Activated CD4-positive, alpha-beta T cell treated with anti-CD3 and anti-CD28 coated beads, Interleukin-2, amount 50 U/mL, for 4 hours (primary cell): ENCODE measurements around the gene ALDH3B2.
"Not testable (repeated sequence)": the region's sequence is repeated elsewhere in the genome, so short reads cannot be mapped to it uniquely, and the experiment has no call there.

ENCODE experiments used
- DNase-seq, 2 experiments: peaks; one replicate each; pipeline ENCODE4 v3.0.0-alpha.2; 2020

ALDH3B2 gene

DNA sequence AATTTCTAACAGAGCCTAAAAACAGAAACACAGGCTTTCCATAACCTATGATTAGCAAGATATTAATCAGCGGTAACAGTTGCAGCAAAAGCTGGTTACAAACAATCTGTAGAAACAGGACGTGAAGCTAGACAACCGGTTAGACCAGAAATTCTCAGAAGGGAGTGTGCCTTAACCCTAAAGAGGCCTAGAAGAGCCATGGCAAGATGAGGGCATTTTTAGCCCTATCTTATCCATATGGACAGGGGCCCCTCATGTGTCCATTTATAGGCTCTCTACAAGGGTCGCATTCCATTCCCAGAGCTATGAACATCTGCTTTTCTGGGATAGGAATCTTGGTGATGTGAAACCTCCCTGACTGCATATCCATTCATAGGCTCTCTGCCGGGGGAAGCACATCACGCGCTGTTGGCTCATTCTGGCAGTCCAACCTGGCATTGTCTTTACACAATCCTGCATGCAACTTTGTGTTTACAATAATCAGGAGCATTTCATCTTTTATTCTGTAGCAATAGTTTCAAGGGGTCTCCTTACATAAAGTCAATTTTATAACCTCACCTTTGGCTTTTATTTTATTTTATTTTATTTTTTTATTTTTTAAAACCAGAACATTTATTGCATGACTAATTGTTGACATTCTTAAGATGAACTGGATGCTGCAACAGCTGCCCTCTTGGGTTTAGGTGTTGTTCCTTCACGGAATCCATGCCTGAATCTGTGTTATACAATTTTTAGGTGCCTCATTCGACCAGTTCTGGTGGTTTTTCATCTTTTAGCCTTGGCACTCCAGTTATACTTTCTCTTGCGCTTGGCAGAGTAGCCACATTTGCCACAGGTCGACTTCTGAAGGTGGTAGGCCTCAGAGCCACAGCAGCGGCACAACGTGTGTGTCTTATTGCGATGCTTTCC lies 8.0 kb upstream of the ALDH3B2 start:
- DNase-seq: not testable (repeated sequence)

DNA sequence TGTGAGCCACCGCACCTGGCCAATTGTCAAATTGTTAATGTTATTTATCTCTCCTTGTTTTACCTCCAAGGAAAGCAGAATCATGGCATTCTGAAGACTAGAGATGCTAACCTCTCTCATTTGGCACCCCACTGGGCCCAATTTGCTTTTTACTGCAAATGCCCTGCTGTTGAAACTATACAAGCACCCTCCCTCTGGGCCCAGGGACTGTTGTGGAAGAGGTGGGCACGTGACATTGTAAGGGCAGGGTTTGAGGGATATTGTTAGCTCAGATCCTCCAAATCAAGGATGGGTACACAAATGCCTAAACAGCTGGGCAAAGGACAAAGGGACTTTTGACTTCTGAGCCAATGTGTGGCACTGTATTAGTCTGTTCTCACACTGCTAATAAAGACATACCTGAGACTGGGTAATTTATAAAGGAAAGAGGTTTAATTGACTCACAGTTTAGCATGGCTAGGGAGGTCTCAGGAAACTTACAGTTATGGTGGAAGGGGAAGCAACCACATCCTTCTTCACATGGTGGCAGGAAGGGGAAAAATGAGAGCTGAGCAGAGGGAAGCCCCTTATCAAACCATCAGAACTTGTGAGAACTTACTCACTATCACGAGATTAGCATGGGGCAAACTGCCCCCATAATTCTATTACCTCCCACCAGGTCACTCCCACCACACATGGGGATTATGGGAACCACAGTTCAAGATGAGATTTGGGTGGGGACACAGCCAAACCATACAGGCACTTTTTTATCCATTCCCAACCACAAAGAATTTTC lies 6.5 kb upstream of the ALDH3B2 start:
- no peak for DNase-seq

DNA sequence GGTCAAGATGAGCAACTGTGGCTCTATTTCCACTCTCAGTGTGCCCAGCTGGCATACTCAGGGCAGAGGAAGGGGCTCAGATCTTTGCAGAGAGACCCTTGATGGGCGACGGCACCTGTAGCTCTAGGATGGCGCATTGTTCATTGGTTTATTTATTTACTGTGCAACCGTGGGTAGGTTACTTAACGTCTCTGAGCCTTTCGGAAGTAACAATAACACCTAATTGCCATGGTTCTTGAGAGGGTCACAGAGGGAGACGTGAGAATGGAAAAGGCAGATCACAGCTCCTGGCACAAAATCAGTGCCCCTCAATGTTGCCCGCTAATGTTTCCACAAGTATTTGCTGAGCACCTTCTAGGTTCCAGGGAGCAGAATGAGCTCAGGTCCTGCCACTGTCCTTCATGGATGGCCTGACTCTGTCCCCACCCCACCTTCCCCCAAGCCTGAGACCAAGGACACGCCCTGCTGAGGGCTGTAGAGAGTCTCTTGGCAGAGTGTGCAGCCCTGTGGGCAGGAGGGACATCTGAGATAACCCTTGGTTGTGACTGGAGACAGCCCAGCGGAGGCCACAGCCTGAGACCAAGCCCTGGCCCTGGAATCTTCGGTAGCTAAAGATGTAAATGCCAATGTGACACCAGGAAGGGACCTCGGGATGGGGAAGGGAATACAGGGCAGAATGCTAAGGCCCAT lies 780 bp upstream of the ALDH3B2 start:
- no peak for DNase-seq

DNA sequence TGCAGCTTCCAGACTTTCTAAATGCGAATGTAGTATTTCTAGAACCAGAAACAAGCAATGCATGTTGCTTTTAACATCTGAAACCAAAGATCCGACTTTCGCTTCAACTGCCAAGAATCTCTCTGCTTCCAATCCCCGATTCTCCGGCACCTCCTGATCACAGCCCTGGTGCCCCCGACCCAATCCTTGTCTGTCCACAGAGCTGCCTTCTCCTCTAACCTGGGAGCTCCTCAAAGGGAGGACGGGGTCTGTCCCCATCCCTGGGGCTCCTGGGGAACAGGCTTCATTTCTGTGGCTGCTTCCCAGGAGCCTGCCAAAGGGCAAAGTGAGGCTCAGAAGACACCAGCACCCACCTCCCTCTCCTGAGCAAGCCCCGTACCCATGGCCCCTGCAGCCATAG lies 521 bp downstream of the ALDH3B2 start:
- DNase-seq: no peak

GRCh38 chr11:67673358-67673757 lies 1.1 kb downstream of the ALDH3B2 start:
- DNase-seq: no peak

- DNase-seq: no peak
Observed at GRCh38 chr11:67671211-67671520, 3.3 kb downstream of the ALDH3B2 start.

GRCh38 chr11:67670316-67671210 lies 3.9 kb downstream of the ALDH3B2 start:
- no peak for DNase-seq

DNA sequence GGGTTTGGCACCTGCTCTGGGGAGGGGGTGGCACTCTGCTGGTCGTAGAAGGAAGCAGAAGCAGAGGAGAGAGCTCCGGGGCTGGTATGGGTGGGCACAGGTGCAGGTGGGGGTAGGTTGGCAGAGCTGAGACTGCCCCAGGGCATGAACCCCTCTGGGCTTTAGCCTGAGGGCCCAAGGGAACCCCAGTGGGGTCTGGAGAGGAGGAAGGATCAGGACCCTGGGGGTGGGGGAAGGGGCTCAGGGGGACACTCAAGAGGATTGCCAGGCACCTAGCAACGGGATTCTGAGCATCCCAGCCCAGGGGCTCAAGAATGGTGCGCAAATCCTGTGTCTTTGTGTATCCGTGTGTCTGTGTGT lies 6.3 kb downstream of the ALDH3B2 start:
- DNase-seq: no peak

DNA sequence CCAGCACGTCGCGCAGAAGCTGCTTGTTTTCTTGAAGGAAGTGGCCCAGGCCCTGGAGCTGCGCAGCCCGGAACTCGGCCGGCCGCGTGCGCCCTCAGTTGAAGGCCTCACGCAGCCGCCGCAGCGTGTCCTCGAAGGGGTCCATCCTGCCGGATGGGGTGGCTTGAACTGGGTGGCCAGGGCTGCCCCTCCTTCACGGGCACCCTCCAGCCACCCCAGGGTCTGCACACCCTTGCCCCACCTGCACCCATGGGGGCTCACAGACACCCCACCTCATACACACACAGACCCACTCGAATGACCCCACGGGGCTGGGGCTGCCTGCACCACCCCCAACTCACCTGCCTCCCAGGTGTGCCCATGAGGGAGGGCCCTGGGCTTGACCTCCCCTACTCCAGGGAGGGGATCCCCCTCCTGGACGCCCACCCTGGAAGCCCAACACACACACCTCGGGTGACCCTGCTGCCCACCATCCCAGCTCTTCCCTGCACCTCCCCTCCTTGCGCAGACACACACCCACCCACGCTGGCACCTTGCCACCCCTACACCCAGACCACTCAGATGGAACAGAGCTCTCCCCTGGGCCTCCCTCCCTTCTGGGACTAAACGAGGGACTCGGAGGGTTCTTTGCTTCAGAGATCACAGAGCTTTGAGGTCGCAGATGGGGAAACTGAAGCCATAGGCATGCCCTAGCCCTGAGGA lies 6.8 kb downstream of the ALDH3B2 start:
- DNase-seq: no peak

DNA sequence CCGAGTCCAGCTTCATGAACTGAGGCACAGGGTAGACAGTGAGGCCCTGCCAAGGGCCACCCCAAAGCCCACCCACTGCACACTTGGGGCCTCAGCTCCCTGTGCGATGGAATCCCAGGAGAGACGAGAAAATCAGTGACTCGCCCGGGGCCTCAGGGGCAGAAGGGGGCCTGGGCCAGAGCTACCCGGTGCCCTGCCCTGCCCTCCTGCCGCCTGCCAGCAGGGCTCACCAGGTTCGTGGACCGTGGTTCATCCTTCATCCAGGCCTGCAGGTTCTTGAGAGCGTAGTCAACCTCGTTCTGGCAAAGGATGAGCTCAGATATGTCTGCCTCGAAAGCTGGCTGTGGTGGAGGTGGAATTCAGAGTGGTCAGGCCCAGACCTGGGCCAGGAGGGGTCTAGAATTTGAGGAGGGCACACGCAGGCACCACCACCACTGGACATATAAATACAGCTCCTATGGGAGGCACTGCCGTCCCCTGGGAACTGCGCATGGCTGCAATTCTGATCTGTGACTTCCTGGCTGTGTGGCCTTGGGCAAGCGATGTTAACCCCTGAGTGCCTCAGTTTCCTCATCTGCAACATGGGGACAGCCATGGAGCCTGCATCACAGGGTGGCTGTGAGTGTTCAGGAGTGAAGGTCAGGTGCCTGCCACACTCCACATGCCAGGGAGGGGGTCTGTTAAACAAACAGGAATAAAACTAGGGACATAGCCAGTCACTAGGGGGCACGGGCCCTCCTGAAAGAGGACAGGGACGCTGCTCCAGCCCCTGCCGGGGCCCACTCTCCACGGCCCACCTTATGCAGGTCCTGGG lies 7.5 kb downstream of the ALDH3B2 start:
- DNase-seq: no peak

DNA sequence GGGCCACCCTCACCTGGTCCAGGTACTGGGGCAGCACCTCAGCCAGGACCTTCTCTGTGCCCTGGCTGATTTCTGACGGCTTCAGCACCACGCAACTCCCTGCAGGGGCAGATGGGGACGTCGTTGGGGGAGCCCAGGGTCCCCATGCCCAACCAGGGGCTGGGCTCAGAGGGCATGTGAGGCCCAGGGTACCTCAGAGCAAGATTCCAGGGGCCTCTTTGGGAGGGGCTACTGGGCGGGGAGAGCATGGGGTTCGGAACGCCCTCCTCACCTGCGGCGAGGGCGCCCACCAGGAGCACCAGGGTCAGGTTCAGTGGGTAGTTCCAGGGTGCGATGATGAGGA lies 8.1 kb downstream of the ALDH3B2 start:
- DNase-seq: no peak

DNA sequence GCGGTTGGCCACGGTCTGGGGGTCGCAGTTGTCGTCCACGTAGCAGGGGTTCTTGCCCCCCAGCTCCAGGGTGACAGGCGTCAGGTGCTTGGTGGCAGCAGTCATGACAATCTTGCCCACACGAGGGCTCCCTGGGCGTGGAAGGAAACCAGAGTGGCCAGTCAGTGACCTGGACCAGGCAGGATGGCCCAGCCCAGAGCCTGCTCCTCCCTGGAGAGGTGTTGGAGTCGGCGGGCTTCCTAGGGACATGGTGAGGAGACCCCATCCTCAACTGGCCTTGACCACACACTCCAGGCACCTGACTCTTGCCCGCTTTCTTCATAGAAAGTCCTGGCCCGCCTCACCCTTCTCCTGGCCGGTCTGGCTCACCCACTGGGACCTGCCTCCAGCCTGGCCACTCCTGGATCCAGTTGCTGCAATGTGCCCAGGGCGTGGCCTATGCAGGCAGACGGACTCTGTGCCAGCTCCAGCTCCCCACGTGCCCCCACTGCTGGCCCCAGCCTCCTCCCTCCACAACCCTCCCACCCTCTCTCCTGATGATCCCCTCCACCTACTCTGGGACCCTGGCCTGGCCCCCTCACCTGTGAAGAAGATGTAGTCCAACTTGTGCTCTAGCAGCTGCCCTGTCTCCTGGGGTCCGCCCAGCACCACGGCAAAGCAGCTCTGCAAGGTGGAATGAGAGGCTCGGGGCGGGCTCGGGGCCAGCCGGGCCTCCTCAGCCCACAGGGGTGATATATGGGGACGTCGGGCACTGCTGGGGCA lies 8.7 kb downstream of the ALDH3B2 start:
- no peak for DNase-seq

GRCh38 chr11:67664696-67665540 lies 9.5 kb downstream of the ALDH3B2 start:
- no peak for DNase-seq

DNA sequence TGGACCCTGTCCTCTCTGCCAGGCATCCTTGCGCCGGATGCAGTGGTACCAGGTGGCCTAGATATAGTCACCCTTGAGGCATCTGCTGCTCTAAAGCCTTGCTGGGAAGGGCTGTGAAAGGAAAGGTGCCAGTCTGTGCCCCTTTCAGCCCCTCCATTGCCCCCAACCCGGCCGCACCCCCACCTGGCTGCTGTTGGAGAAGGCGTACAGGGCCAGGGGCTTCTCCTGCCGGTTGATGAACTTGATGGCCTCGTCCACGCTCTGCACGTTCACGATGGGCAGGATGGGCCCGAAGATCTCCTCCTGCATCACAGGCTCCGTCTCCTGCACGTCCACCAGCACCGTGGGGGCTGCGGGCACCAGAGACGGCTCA lies 10.2 kb downstream of the ALDH3B2 start:
- no peak for DNase-seq

- DNase-seq: no peak
Observed at GRCh38 chr11:67663532-67664212, 10.8 kb downstream of the ALDH3B2 start.

GRCh38 chr11:67662835-67663531 lies 11.4 kb downstream of the ALDH3B2 start:
- DNase-seq: no peak

- DNase-seq: no peak
Observed at GRCh38 chr11:67662142-67662834, 12.1 kb downstream of the ALDH3B2 start.

DNA sequence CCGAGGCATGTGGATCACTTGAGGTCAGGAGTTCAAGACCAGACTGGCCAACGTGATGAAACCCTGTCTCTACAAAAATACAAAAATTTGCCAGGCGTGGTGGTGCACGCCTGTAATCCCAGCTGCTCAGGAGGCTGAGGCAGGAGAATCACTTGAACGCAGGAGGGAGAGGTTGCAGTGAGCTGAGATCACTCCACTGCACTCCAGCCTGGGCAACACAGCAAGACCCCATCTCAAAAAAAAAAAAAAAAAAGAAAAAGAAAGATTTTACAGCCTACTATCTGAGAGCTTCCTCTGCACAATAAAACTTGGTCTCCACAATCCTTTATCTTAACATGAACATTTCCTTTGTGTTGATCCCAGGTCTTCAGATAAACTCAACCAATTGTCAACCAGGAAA lies 13.7 kb downstream of the ALDH3B2 start:
- DNase-seq: not testable (repeated sequence)
